Dedifferentiated amniotic fluid mesenchymal stem cell (primary cell): ENCODE measurements around the gene CD300C.
"Not testable (repeated sequence)": the region's sequence is repeated elsewhere in the genome, so short reads cannot be mapped to it uniquely, and the experiment has no call there.

Experiments used
- DNase-seq: peaks from one replicate; pipeline ENCODE4 v3.0.0-alpha.2; 2016; ENCODE audit errors: extremely low spot score

Gene CD300C

DNA sequence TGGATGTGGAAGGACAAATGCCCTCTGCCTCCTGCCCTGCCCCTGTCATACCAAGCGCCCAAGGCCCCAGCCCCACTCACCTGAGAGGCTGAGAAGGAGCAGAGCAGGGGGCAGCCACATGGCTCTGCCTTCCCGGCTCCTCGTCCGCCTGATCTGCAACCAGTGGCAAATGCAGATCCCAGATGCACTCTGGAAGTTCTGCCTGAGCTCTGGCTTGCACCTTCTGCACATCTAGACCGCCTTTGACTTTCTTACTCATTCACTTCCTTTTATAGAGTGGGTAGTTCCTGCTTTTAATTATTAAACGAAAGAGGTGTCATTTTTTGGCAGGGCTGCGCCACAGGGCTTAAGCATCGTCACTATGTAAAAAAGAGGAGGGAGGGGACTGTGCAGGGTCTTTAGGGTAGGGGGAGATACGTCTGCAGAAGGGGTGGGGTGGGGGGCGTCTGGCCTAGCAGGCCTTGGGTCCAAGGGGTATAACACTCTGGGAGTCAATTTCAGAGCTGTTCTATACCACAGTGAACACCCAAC, 14.6 kb downstream of the CD300C start, which contains the start of gene CD300LB:
Gene CD300LB (minus strand): TSS at position 245 of the 531 bp plus-strand sequence. CDS start 125 bp downstream, at position 120.
- no peak for DNase-seq

GRCh38 chr17:74530831-74531150, 15.1 kb downstream of the CD300C start:
- no peak for DNase-seq

DNA sequence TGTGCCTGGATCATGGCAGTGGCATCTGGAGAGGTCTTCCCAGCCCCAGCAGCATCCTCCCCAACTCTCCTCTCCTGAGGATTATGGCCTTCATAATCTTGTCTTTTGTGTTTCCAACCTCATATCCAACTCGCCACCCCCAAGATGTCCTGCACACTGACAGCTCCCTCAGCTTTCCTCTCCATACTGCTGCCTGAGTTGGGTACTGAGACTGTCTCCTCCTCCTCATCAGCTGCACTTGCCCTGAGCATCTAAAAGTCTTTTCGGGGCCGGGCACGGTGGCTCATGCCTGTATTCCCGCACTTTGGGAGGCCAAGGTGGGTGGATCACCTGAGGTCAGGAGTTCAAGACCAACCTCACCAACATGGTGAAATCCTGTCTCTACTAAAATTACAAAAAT, 16.7 kb downstream of the CD300C start:
- DNase-seq, result no peak

DNA sequence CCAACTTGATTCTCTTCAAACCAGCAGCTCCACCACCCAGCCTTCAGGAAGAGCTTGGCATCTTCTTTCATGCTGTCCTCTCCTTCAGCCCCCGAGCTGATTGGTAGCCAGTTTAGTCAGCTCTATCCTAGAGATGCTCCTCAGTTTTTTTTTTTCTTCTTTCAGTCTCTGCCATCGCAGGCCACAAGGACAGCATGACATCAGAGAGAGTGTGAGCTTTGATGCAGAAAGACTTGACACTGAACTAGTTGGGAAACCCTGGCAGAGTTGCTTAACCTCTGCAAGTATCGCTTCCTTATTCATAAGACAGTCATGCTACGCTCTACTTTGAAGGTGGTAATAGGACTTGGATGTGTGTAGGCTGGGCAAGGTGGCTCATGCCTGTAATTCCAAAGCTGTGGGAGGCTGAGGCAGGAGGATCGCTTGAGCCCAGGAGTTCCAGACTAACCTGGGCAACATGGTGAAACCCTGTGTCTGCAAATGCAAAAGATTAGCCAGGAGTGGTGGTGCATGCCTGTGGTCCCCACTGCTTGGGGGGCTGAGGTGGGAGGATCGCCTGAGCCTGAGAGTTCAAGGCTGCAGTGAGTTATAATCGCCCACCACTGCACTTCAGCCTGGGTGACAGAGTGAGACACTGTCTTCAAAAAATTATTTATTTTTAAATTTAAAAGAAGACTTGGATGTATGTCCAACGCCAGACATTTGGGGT, 17.3 kb downstream of the CD300C start:
- DNase-seq, result no peak

DNA sequence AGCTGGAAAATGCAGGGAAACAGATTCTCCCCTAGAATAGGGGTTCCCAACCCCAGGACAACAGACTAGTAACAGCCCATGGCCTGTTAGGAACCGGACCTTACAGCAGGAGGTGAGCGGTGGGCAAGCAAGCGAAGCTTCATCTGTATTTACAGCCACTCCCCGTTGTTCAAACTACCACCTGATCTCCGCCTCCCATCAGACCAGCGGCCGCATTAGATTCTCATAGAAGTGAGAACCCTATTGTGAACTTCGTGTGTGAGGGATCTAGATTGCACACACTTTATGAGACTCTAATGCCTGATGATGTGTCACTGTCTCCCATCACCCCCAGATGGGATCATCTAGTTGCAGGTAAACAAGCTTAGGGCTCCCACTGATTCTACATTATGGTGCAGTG, 18.2 kb downstream of the CD300C start:
- DNase-seq, result no peak

DNA sequence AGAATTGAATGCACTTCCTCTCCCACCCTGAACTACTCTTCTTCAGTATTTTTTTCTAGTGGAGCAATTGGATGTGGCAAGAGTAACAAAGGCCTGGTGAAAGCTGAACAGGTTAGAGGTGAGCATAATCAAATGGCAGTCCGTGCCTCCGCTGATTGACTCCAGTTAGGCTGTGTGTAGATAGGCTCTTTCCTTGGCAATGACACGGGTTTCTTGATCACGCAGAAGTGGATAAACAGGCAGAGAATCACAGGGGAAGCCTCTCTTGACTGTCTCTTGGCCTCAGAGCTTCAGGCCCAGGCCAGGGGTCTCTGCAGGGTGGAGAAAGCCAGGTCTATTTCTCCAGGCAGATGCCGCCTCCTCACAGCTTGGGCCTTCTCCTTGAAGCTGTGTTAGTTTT, 18.8 kb downstream of the CD300C start:
- DNase-seq, result no peak

- no peak for DNase-seq
Observed at GRCh38 chr17:74526681-74527080, 19.2 kb downstream of the CD300C start.

DNA sequence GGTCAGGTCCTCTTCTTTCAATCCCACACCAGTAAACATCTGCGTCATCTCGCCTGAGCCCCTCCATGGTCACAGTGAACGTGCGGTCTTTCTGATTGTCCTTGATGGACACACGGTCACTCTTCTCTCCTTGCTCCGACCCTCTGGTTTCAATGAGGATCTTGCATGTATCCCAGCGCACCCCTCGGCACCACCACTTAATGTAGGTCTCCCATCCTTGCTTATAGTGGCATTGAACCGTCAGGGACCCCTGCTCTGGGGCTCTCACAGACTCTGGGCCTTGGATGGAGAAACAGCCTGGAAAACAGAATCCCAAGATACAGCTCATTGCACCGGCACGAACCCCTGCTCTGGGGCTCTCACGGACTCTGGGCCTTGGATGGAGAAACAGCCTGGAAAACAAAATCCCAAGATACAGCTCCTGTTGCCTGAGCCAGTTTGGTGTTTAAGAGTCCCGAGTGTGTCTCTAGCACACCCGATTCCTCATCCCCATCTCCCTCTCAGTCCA, 20.1 kb downstream of the CD300C start:
- DNase-seq, result no peak

GRCh38 chr17:74525465-74525725, 20.5 kb downstream of the CD300C start:
- no peak for DNase-seq

GRCh38 chr17:74524653-74525464, 21.1 kb downstream of the CD300C start:
- DNase-seq, result no peak

- no peak for DNase-seq
Observed at GRCh38 chr17:74523308-74523707, 22.6 kb downstream of the CD300C start.

DNA sequence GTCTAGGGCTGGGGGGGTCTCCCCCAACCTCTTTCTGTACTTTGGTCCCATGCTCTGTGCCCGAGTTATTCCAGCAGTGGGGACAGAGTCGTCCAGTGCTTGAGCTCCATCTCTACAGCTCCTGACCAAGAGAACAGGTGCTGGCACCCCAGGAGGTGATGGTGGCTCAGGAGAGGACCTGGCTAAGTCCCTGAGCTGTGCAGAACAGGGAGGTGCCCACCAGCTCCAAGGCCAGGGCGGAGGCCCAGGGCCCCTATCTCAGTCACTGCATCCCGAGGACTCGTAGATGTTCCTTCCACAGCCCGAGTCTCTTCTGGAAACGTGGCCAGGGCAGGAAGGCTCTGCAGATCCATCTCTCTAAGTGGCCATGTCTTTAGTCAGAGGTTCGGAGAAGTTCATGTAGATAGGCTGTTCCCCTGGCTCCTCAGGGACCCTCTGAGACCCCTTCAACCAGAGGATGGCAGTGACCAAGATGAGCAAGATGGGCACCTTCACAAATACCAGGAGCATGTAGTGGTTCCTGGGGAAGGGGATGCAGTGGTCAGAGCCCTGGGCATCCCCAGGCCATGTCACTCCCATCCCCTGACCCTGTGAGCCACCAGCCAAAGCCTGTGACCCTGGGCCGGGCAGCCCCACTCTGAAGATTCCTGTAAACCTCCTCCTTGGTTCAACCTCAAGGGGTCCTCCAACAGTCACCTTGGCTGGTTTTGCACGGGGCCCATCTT, 23.4 kb downstream of the CD300C start:
- DNase-seq, result no peak

- no peak for DNase-seq
Observed at GRCh38 chr17:74521701-74522201, 24.2 kb downstream of the CD300C start.

GRCh38 chr17:74520790-74521480, 25.0 kb downstream of the CD300C start:
- DNase-seq, result no peak

DNA sequence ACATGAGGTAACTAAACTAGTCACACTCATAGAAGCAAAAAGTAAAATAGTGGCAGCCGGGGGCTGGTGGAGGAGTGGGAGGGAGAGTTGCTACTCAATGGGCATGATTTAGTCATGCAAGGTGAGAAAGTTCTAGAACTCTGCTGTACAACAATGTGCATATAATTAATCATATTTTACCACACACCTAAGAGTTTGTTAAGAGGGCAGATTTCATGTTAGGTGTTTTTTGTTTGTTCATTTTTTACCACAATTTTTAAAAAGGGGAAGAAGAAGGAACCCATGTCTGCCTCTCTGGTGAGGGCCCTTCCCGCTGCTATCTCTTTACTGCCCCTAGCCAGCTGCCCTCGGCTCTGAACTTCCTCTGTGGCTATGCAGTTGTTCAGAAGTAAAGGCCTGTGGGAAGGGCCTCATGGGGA, 25.9 kb downstream of the CD300C start:
- no peak for DNase-seq

DNA sequence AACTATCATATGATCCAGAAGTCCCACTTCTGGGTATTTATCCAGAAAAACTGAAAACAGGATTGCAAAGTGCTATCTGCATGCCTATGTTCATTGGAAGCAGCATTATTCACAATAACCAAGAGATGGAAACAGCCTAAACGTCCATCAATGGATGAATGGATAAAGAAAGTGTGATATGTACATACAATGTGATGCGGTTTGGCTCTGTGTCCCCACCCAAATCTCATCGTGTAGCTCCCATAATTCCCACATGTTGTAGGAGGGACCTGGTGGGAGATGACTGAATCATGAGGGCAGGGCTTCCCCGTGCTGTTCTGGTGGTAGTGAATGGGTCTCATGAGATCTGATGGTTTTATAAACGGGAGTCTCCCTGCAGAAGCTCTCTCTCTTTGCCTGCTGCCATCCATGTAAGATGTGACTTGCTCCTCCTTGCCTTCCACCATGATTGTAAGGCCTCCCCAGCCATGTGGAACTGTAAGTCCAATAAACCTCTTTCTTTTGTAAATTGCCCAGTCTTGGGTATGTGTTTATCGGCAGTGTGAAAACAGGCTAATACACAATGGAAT, 27.4 kb downstream of the CD300C start:
- DNase-seq, result not testable (repeated sequence)

- DNase-seq, result no peak
Observed at GRCh38 chr17:74516561-74517328, 29.2 kb downstream of the CD300C start.

- DNase-seq, result no peak
Observed at GRCh38 chr17:74515941-74516340, 30.0 kb downstream of the CD300C start.

GRCh38 chr17:74514632-74515334, 31.1 kb downstream of the CD300C start:
- no peak for DNase-seq
